GM12878 (cell line): ENCODE measurements around the gene CDK17. TPM values are rescaled to one million over a fixed set of nuclear protein-coding genes. Genes with fewer than 3 reads are reported as not detected.

Experiments used
- ATAC-seq: fragments of 200-7000 bp; cut with Tn5 transposase; 3 replicates; pipeline ENCODE4 v1.9.1; 2020; ENCODE audit warnings: mild to moderate bottlenecking, moderate library complexity
- BruUV-seq: library from RNA; stranded (reverse); fragments of 400-500 nt; replicated peaks from 2 replicates; lab custom pipeline; 2021; lab: Mats Ljungman, UMichigan
- CTCF ChIA-PET: fragments of 300-600 bp; sonication (Branson Sonifier 250); formaldehyde crosslinking; extraction: SDS; loops from one replicate; lab custom pipeline; 2021; ENCODE audit warnings: inconsistent platforms; lab: Yijun Ruan, JAX
- POLR2A ChIA-PET: fragments of 350-600 bp; formaldehyde crosslinking; extraction: SDS; loops from one replicate; lab custom pipeline; 2021; ENCODE audit warnings: inconsistent platforms; lab: Charles Lee
- RAD21 ChIA-PET: fragments of 300-600 bp; sonication (Branson Sonifier 250); formaldehyde crosslinking; loops from one replicate; lab custom pipeline; 2023; ENCODE audit warnings: antibody characterized with exemption; ENCODE audit not compliant: unreplicated experiment; lab: Charles Lee
- SMC1A ChIA-PET: fragments of 300-600 bp; sonication (Branson Sonifier 250); formaldehyde crosslinking; loops from one replicate; lab custom pipeline; 2023; ENCODE audit not compliant: unreplicated experiment, uncharacterized antibody; lab: Charles Lee
- DNase-seq: peaks from one replicate; pipeline ENCODE4 v3.0.0-alpha.2; 2011; ENCODE audit warnings: low read depth, low spot score
- FAIRE-seq: peaks from 3 replicates; lab custom pipeline; 2011; peaks lifted over from hg19 to GRCh38; lab: Jason Lieb, UNC
- H2AFZ ChIP-seq: 2 replicates; pipeline ENCODE4 v1.6.0; 2011; ENCODE audit warnings: low read depth, low read length, control low read depth; ENCODE audit not compliant: control insufficient read depth
- H3K27ac ChIP-seq: 2 replicates; pipeline ENCODE4 v1.5.1; 2011; ENCODE audit warnings: control low read depth; ENCODE audit not compliant: control insufficient read depth, insufficient read depth
- H3K27me3 ChIP-seq, 2 experiments: replicated peaks in 1 of 2; 2 replicates each; pipeline versions ENCODE4 v1.6.0 to v1.6.1; 2011; ENCODE audit warnings: low read length in 1 of 2; ENCODE audit not compliant: control insufficient read depth in 2 of 2, insufficient read depth in 2 of 2
- H3K36me3 ChIP-seq, 2 experiments: 2 replicates each; pipeline ENCODE4 v1.5.1; 2011; ENCODE audit warnings: low read length in 1 of 2; ENCODE audit not compliant: control insufficient read depth in 2 of 2, insufficient read depth in 2 of 2
- H3K4me1 ChIP-seq: 2 replicates; pipeline ENCODE4 v1.6.1; 2011; ENCODE audit warnings: mild to moderate bottlenecking, low read length, moderate library complexity, mixed read lengths; ENCODE audit not compliant: control insufficient read depth, insufficient read depth
- H3K4me2 ChIP-seq: 2 replicates; pipeline ENCODE4 v1.6.0; 2011; ENCODE audit warnings: control low read depth; ENCODE audit not compliant: control insufficient read depth, insufficient read depth
- H3K4me3 ChIP-seq: fragments of 200-600 bp; sonication (generic); 2 replicates; pipeline ENCODE4 v1.5.1; 2016
- H3K79me2 ChIP-seq: 2 replicates; pipeline ENCODE4 v1.6.0; 2011; ENCODE audit warnings: low read length; ENCODE audit not compliant: control insufficient read depth, insufficient read depth
- H3K9ac ChIP-seq: 2 replicates; pipeline ENCODE4 v1.8.0; 2011; ENCODE audit warnings: low read length, control low read depth, mixed read lengths; ENCODE audit not compliant: control insufficient read depth, insufficient read depth
- H3K9me3 ChIP-seq: replicated peaks from 3 replicates; pipeline ENCODE4 v1.5.1; 2011; ENCODE audit warnings: mild to moderate bottlenecking, low read length; ENCODE audit not compliant: control insufficient read depth, insufficient read depth
- H4K20me1 ChIP-seq: 2 replicates; pipeline ENCODE4 v1.6.0; 2011; ENCODE audit not compliant: control insufficient read depth, insufficient read depth
- CTCF ChIP-seq, 3 experiments: IDR thresholded peaks in 2 of 3; conservative IDR thresholded peaks in 1 of 3; 2 replicates each; pipeline ENCODE4 v1.5.1; 2011; ENCODE audit warnings: low read depth in 3 of 3, low read length in 3 of 3, mild to moderate bottlenecking in 3 of 3, control low read depth in 2 of 3, moderate library complexity in 2 of 3, inconsistent platforms in 1 of 3, mixed read lengths in 1 of 3; ENCODE audit not compliant: control insufficient read depth in 2 of 3, insufficient read depth in 1 of 3; ENCODE audit errors: extremely low read depth in 1 of 3
- HCFC1 ChIP-seq: fragments of 150-350 bp; IDR thresholded peaks from 2 replicates; pipeline ENCODE4 v1.6.1; 2014; ENCODE audit warnings: low read length
- JUNB ChIP-seq: IDR thresholded peaks from 2 replicates; pipeline ENCODE4 v1.6.1; 2016; ENCODE audit warnings: antibody characterized with exemption, mild to moderate bottlenecking
- KLF5 ChIP-seq: fragments of 450-650 bp; IDR thresholded peaks from 2 replicates; pipeline ENCODE4 v1.6.1; 2014; ENCODE audit warnings: mild to moderate bottlenecking; ENCODE audit not compliant: partially characterized antibody
- MTA2 ChIP-seq: fragments of 450-650 bp; IDR thresholded peaks from 2 replicates; pipeline ENCODE4 v1.6.1; 2016; ENCODE audit warnings: low read depth, mild to moderate bottlenecking, moderate library complexity
- NBN ChIP-seq: fragments of 450-650 bp; IDR thresholded peaks from 2 replicates; pipeline ENCODE4 v1.6.1; 2016
- NR2C1 ChIP-seq: fragments of 450-650 bp; IDR thresholded peaks from 2 replicates; pipeline ENCODE4 v1.6.1; 2017; ENCODE audit warnings: antibody characterized with exemption, mild to moderate bottlenecking, moderate library complexity
- PML ChIP-seq: IDR thresholded peaks from 2 replicates; pipeline ENCODE4 v1.6.1; 2012; ENCODE audit warnings: low read length, inconsistent platforms
- RAD21 ChIP-seq: IDR thresholded peaks from 2 replicates; pipeline ENCODE4 v1.6.1; 2011; ENCODE audit warnings: mild to moderate bottlenecking, low read depth, low read length, moderate library complexity; ENCODE audit not compliant: insufficient read depth
- SMAD5 ChIP-seq: IDR thresholded peaks from 2 replicates; pipeline ENCODE4 v1.6.1; 2016; ENCODE audit warnings: antibody characterized with exemption, low read depth
- TBL1XR1 ChIP-seq: IDR thresholded peaks from 2 replicates; pipeline ENCODE4 v1.6.1; 2012; ENCODE audit warnings: low read depth, low read length, improper control_type of control experiment
- ZNF622 ChIP-seq: fragments of 450-650 bp; IDR thresholded peaks from 2 replicates; pipeline ENCODE4 v1.6.1; 2017; ENCODE audit warnings: mild to moderate bottlenecking, inconsistent platforms
- ZSCAN29 ChIP-seq: fragments of 450-650 bp; IDR thresholded peaks from 2 replicates; pipeline ENCODE4 v1.6.1; 2017; ENCODE audit warnings: mild to moderate bottlenecking, moderate library complexity
- WGBS: methylation state at CpG from one replicate; pipeline ENCODE4 v1.1.6; 2016; ENCODE audit warnings: low lambda C conversion rate; ENCODE audit not compliant: insufficient replicate concordance, insufficient coverage; ENCODE audit errors: missing lambda C conversion rate; 5-methylcytosine and 5-hydroxymethylcytosine counted together
- in situ Hi-C: fragments of 300-500 bp; cut with MboI; formaldehyde crosslinking; loops from 9 replicates; pipeline ENCODE4 v1.14.3; 2018; ENCODE audit warnings: mixed read lengths
- intact Hi-C: fragments of 100-400 bp; cut with micrococcal nuclease; formaldehyde crosslinking; loops from one replicate; pipeline ENCODE4 v1.14.2; 2022; ENCODE audit not compliant: unreplicated experiment
- polyA plus RNA-seq, 11 experiments: library from polyadenylated mRNA; depleted of rRNA in 4 of 11; unstranded in 6 of 11; stranded (reverse) in 5 of 11; fragments of >200 nt; fragmentation: Nextera tagmentation in 4 of 11; fragmentation: Illumina TruSeq in 1 of 11; extraction: Ambion mirVana in 4 of 11; extraction: Trizol in 1 of 11; gene quantifications; 1 replicate in 1 of 11; 2 replicates in 10 of 11; pipeline versions ENCODE4 v1.2.1 to v1.2.3, GENCODE V29; 2011 to 2016; ENCODE audit warnings: inconsistent platforms in 2 of 11, missing spikeins in 2 of 11, low read depth in 1 of 11
- total RNA-seq, 4 experiments: library from RNA; depleted of rRNA in 3 of 4; stranded (reverse); fragments of >200 nt in 3 of 4; fragmentation: Illumina TruSeq in 1 of 4; extraction: Trizol in 1 of 4; gene quantifications; 2 replicates each; pipeline versions ENCODE4 v1.2.1 to v1.2.3, GENCODE V29; 2013 to 2021
- TF ChIP-seq, protein P1 (sequence below): IDR thresholded peaks from 2 replicates; pipeline ENCODE4 v1.6.1; 2012; ENCODE audit warnings: low read depth, low read length, improper control_type of control experiment

The CDK17 gene
- total and polyA plus RNA-seq, 10 of the 15 experiments (the other 5 are each of a cell fraction or from before 2014, with no cell fraction given): 5.6 to 45.6 (median 18.3) TPM

GRCh38 chr12:96327889-96328288 lies 72.3 kb downstream of the CDK17 start:
- FAIRE-seq (no peak), DNase-seq (no peak), ATAC-seq (peak; percentile 60)
- Histone ChIP-seq H3K9me3 (no peaks in the 10 kb centered on the region), H3K79me2 (peaks cover 16% of the 10 kb centered on the region), H3K9ac (no peak overlapping the region)
- no TSS peak for BruUV-seq
- SMC1A ChIA-PET: interaction anchor here (0.6 to 1.5 kb wide), 4 partner anchors 16 to 192 kb away, joined by 3 to 8 read pairs (median 3); no protein-coding TSS in a partner anchor
- WGBS: 10% methylated on average over 3 of the region's 3 CpGs
- RAD21 ChIA-PET: interaction anchor here (1.0 kb wide), 1 partner anchor 60 kb away, joined by 3 read pairs; no protein-coding TSS in a partner anchor
- POLR2A ChIA-PET: no interaction called here
- intact Hi-C loops: no loop called here
- in situ Hi-C loops: no loop called here
- TF ChIP-seq SMAD5: no peak
- TF ChIP-seq ZNF622: no peak
- no peak for TF ChIP-seq MTA2
- TF ChIP-seq ZSCAN29: no peak
- no peak for TF ChIP-seq NBN
- 0 out of 2 replicates have a peak, but pooled peaks have one; percentile 23 for TF ChIP-seq RAD21
- TF ChIP-seq, protein P1, sequence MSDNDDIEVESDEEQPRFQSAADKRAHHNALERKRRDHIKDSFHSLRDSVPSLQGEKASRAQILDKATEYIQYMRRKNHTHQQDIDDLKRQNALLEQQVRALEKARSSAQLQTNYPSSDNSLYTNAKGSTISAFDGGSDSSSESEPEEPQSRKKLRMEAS: no peak
- TF ChIP-seq HCFC1: no peak
- no peak for TF ChIP-seq JUNB
- TF ChIP-seq PML: no peak
- no peak for TF ChIP-seq TBL1XR1
- no peak for TF ChIP-seq KLF5
- TF ChIP-seq NR2C1: no peak
- 0 out of 6 replicates have a peak, but pooled peaks of 1 of the 3 experiments have one; percentile 4 for TF ChIP-seq CTCF (IDR thresholded peaks at IDR 0.05 in 2 of 3, conservative IDR thresholded peaks at IDR 0.05 in 1 of 3; ENCODE audit: control insufficient read depth in 2 of 3, extremely low read depth in 1 of 3, insufficient read depth in 1 of 3, low read depth in 3 of 3, low read length in 3 of 3)
- TF ChIP-seq, all 136 proteins: peak for 2
- Histone ChIP-seq H3K4me3 (no peak overlapping the region), H4K20me1 (peaks cover 4% of the 10 kb centered on the region; the same call in 1 of the 2 replicates), H3K4me1 (peaks cover 17% of the 10 kb centered on the region), H2AFZ (no peak overlapping the region), H3K27ac (no peak overlapping the region), H3K27me3 (no peaks in the 10 kb centered on the region), H3K4me2 (no peak overlapping the region), H3K36me3 (peaks cover 0 to 22% of the 10 kb centered on the region in 2 experiments; a peak in 3 of 4 replicates)
- CTCF ChIA-PET: interaction anchor here (1.3 to 1.4 kb wide), 2 partner anchors 48 to 73 kb away, joined by 3 to 4 read pairs; partner anchors contain the start of gene CDK17
